Spleen (tissue), 11 donors: ENCODE results near the gene NACC1. TPM values are rescaled to one million over a fixed set of nuclear protein-coding genes. Genes with fewer than 3 reads are reported as not detected.

Source experiments
- DNase-seq: peaks from one replicate; pipeline ENCODE4 v3.0.0-alpha.2; 2020
- H3K27ac ChIP-seq, 8 donors: fragments of 200-600 bp; sonication (generic) in 7 of 8; 1 replicate in 4 of 8; 2 replicates in 4 of 8; pipeline versions ENCODE4 v1.5.0 to v1.8.0; 2016 to 2021; ENCODE audit warnings: inconsistent platforms in 4 of 8, mild to moderate bottlenecking in 4 of 8, moderate library complexity in 1 of 8
- H3K27me3 ChIP-seq, 7 donors: fragments of 200-600 bp; sonication (generic) in 6 of 7; replicated peaks in 1 of 7; 1 replicate in 4 of 7; 2 replicates in 3 of 7; pipeline versions ENCODE4 v1.5.0 to v1.8.0; 2016 to 2021; ENCODE audit warnings: inconsistent platforms in 3 of 7, mild to moderate bottlenecking in 1 of 7
- H3K36me3 ChIP-seq, 6 donors: fragments of 200-600 bp; sonication (generic) in 5 of 6; 1 replicate in 4 of 6; 2 replicates in 2 of 6; pipeline versions ENCODE4 v1.5.0 to v1.8.0; 2016 to 2021; ENCODE audit warnings: inconsistent platforms in 2 of 6
- H3K4me1 ChIP-seq, 6 donors: fragments of 200-600 bp; sonication (generic) in 5 of 6; 1 replicate in 3 of 6; 2 replicates in 3 of 6; pipeline versions ENCODE4 v1.5.0 to v1.8.0; 2016 to 2021; ENCODE audit warnings: inconsistent platforms in 3 of 6
- H3K4me3 ChIP-seq, 8 donors: fragments of 200-600 bp; sonication (generic) in 7 of 8; 1 replicate in 4 of 8; 2 replicates in 4 of 8; pipeline versions ENCODE4 v1.5.0 to v1.8.0; 2016 to 2021; ENCODE audit warnings: inconsistent platforms in 4 of 8, mild to moderate bottlenecking in 4 of 8, moderate library complexity in 2 of 8
- H3K9me3 ChIP-seq, 8 donors: fragments of 200-600 bp; sonication (generic) in 7 of 8; 1 replicate in 4 of 8; 2 replicates in 4 of 8; pipeline versions ENCODE4 v1.5.0 to v1.8.0; 2016 to 2021; ENCODE audit warnings: inconsistent platforms in 4 of 8
- CTCF ChIP-seq, 11 experiments: fragments of 200-600 bp in 7 of 11; fragments of 450-650 bp in 4 of 11; sonication (generic) in 4 of 11; IDR thresholded peaks in 8 of 11; conservative IDR thresholded peaks in 3 of 11; 1 replicate in 7 of 11; 2 replicates in 4 of 11; pipeline versions ENCODE4 v1.4.0 to v1.8.0; 2016 to 2021; ENCODE audit warnings: antibody characterized with exemption in 11 of 11, inconsistent platforms in 4 of 11, mild to moderate bottlenecking in 1 of 11
- POLR2A ChIP-seq, 3 donors: fragments of 450-650 bp; IDR thresholded peaks; one replicate each; pipeline ENCODE4 v1.5.1; 2017; ENCODE audit warnings: antibody characterized with exemption in 3 of 3, mild to moderate bottlenecking in 1 of 3
- POLR2AphosphoS5 ChIP-seq, 3 donors: sonication (generic); formaldehyde crosslinking; IDR thresholded peaks; one replicate each; pipeline ENCODE4 v1.5.1; 2017; ENCODE audit warnings: antibody characterized with exemption in 3 of 3
- WGBS, 5 donors: extraction: QIAGEN DNeasy Blood & Tissue Kit in 3 of 5; methylation state at CpG; one replicate each; pipeline versions ENCODE4 v1.1.5 to v1.1.7; 2013 to 2018; 5-methylcytosine and 5-hydroxymethylcytosine counted together
- intact Hi-C: fragments of 100-400 bp; cut with DNase I; formaldehyde crosslinking; loops from one replicate; pipeline ENCODE4 v1.15.0; 2023; ENCODE audit warnings: low total_unique reads
- polyA plus RNA-seq, 3 donors: library from polyadenylated mRNA; stranded (reverse); fragments of 200-250 nt; gene quantifications; one replicate each; pipeline ENCODE4 v1.2.1, GENCODE V29; 2013
- total RNA-seq, 7 donors: library from RNA; depleted of rRNA in 3 of 7; stranded (reverse); fragments of >200 nt in 3 of 7; fragmentation: NEBNext Ultra II Directional in 4 of 7; extraction: Animal tissue kit (Norgen Biotek cat#: 25700) in 4 of 7; gene quantifications; one replicate each; pipeline versions ENCODE4 v1.1.0 to v1.2.1, GENCODE V29; 2016 to 2021
- donor health status: healthy with polysubstance abuse.
- donor health status: DM: no; HTN: no; CAD: no; lungs with moderate emphysema.
- donor health status: DM: no; HTN: no; CAD: no.
- donor health status: Bipolar disorder and iron deficiency.
- donor health status: healthy.
- donor health status: DM: no; HTN: no; CAD: no.
- donor health status: DM: yes; HTN: yes; CAD: no.

The NACC1 gene
- total and polyA plus RNA-seq, 10 donors: 5.5 to 47.0 (median 34.3) TPM

GRCh38 chr19:13098277-13099072 lies 19.6 kb upstream of the NACC1 start:
- Histone ChIP-seq H3K4me1 (peaks cover 31 to 100% (median 98%) of the 10 kb centered on the region in 6 donors), H3K27me3 (peaks cover 0 to 41% (median 0%) of the 10 kb centered on the region in 7 donors), H3K4me3 (peak overlapping the region; percentile 16 to 88 (median 52)), H3K36me3 (peaks cover 0 to 27% (median 3%) of the 10 kb centered on the region in 6 donors), H3K9me3 (no peaks in the 10 kb centered on the region), H3K27ac (peak overlapping the region; percentile 96 to 99 (median 97))
- DNase-seq: peak; percentile 90
- TF ChIP-seq CTCF (IDR thresholded peaks at IDR 0.05 in 8 of 11, conservative IDR thresholded peaks at IDR 0.05 in 3 of 11): no peak
- TF ChIP-seq POLR2AphosphoS5 (IDR thresholded peaks at IDR 0.05): peak; percentile 33 to 67 (median 42)
- peak in 1 of 3 donors; percentile 22 for TF ChIP-seq POLR2A (IDR thresholded peaks at IDR 0.05)
- intact Hi-C loops: no loop called here
- WGBS, 5 donors: 7 to 21% (median 11%) methylated on average over 43 to 58 of the region's 58 CpGs

- Histone ChIP-seq H3K9me3 (no peaks in the 10 kb centered on the region), H3K4me1 (peaks cover 31 to 100% (median 99%) of the 10 kb centered on the region in 6 donors), H3K4me3 (peak overlapping the region; percentile 17 to 88 (median 52)), H3K36me3 (peaks cover 0 to 27% (median 3%) of the 10 kb centered on the region in 6 donors), H3K27ac (peak overlapping the region; percentile 96 to 99 (median 97)), H3K27me3 (peaks cover 0 to 41% (median 0%) of the 10 kb centered on the region in 7 donors)
- TF ChIP-seq POLR2A (IDR thresholded peaks at IDR 0.05) (peak in 1 of 3 donors; percentile 38), POLR2AphosphoS5 (IDR thresholded peaks at IDR 0.05) (peak; percentile 92 to 96 (median 92)), CTCF (IDR thresholded peaks at IDR 0.05 in 8 of 11, conservative IDR thresholded peaks at IDR 0.05 in 3 of 11) (peak in 2 of 11 experiments; percentile 18 to 26)
- intact Hi-C loops: no loop called here
- DNase-seq: peak; percentile 98
- WGBS, 5 donors: 4 to 16% (median 6%) methylated on average over 17 to 77 of the region's 77 CpGs
Observed at GRCh38 chr19:13099073-13099999, 18.7 kb upstream of the NACC1 start.

- WGBS, 5 donors: 32 to 47% (median 40%) methylated on average over 11 to 12 of the region's 12 CpGs
- H3K27me3 ChIP-seq: peaks cover 0 to 40% (median 0%) of the 10 kb centered on the region in 7 donors
- no peaks in the 10 kb centered on the region for H3K9me3 ChIP-seq
- intact Hi-C loops: loop anchor here (5.0 kb wide), 1 partner anchor 52 kb away; the partner anchor contains the start of genes IER2 and STX10
- peaks cover 30 to 100% (median 99%) of the 10 kb centered on the region in 6 donors for H3K4me1 ChIP-seq
- DNase-seq: peak; percentile 82
- H3K4me3 ChIP-seq: peak overlapping the region; percentile 17 to 88 (median 70)
- H3K27ac ChIP-seq: peak overlapping the region; percentile 96 to 99 (median 97)
- peak in 2 of 3 donors; percentile 16 to 41 for TF ChIP-seq POLR2AphosphoS5 (IDR thresholded peaks at IDR 0.05)
- no peak for TF ChIP-seq CTCF (IDR thresholded peaks at IDR 0.05 in 8 of 11, conservative IDR thresholded peaks at IDR 0.05 in 3 of 11)
- H3K36me3 ChIP-seq: peaks cover 0 to 27% (median 3%) of the 10 kb centered on the region in 6 donors
Observed at GRCh38 chr19:13100031-13100588, 18.0 kb upstream of the NACC1 start.
